WI38 (cell line): Measurements from ENCODE around the gene ITPR1.

Experiments used
- H3K4me3 ChIP-seq: 2 replicates; pipeline ENCODE4 v1.5.1; 2011; ENCODE audit warnings: low read depth, mild to moderate bottlenecking, control low read depth, low read length
- TF ChIP-seq, protein P1 (sequence below): IDR thresholded peaks from 2 replicates; pipeline ENCODE4 v1.5.1; 2012; ENCODE audit warnings: low read depth, mild to moderate bottlenecking, control low read depth, low read length

The ITPR1 gene

GRCh38 chr3:4804161-4805058, 311.3 kb downstream of the ITPR1 start:
- H3K4me3 ChIP-seq, result no peak overlapping the region
- TF ChIP-seq, protein P1, sequence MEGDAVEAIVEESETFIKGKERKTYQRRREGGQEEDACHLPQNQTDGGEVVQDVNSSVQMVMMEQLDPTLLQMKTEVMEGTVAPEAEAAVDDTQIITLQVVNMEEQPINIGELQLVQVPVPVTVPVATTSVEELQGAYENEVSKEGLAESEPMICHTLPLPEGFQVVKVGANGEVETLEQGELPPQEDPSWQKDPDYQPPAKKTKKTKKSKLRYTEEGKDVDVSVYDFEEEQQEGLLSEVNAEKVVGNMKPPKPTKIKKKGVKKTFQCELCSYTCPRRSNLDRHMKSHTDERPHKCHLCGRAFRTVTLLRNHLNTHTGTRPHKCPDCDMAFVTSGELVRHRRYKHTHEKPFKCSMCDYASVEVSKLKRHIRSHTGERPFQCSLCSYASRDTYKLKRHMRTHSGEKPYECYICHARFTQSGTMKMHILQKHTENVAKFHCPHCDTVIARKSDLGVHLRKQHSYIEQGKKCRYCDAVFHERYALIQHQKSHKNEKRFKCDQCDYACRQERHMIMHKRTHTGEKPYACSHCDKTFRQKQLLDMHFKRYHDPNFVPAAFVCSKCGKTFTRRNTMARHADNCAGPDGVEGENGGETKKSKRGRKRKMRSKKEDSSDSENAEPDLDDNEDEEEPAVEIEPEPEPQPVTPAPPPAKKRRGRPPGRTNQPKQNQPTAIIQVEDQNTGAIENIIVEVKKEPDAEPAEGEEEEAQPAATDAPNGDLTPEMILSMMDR, result no peak

DNA sequence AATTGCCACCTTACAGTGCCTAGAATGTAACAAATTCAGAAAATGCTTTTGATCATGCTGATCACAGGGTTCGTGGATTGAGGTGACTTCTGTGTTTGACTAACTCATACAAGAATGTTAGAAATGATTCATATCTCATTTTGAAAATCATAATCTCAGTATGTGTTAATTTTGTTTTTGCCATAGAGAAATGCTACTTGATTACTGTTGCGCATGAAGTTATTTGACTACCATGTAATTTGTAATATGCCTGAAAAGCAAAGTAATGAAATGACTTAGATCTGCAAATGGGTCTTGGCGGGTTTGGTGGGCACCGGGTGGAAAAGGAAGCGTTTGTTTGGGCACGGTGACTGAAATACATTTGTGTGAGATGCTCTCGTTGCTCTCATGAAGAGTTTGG, 312.5 kb downstream of the ITPR1 start:
- no peak overlapping the region for H3K4me3 ChIP-seq
- TF ChIP-seq, protein P1, result no peak

DNA sequence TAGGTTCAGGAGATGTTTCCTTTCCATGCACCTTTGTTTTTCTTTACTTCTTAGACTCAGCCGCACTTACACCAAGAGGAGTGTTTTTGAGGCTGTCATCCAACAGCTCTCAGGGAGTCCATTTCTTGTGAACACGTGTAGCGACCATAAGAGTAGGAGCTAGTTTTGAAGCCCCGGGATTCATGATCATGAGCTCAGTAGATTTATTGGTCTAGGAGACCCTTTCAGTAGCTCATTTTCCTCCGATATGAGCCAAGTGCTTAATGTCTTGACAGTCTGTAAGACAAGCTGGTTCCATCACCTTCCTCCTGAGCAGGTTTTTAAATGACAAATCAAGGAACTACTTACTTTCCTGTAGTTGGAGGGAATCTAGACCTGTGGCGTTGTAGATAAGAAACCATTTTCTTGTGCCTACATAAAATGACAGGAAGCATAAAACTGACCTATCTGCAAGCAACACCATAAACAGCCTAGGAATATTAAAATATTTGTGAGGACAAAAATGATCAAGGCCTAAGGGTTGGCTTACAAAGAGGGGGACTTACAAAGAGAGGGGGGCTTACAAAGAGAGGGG, 313.5 kb downstream of the ITPR1 start:
- TF ChIP-seq, protein P1, result no peak
- H3K4me3 ChIP-seq, result no peak overlapping the region

GRCh38 chr3:4807381-4808280, 314.5 kb downstream of the ITPR1 start:
- TF ChIP-seq, protein P1, result no peak
- no peak overlapping the region for H3K4me3 ChIP-seq

- TF ChIP-seq, protein P1, result no peak
- H3K4me3 ChIP-seq, result no peak overlapping the region
Measured at GRCh38 chr3:4808637-4809036, 315.5 kb downstream of the ITPR1 start.

GRCh38 chr3:4809922-4810321, 316.8 kb downstream of the ITPR1 start:
- TF ChIP-seq, protein P1, result no peak
- no peak overlapping the region for H3K4me3 ChIP-seq
